ENCODE results near the gene POU4F1. TPM values are rescaled to one million over a fixed set of nuclear protein-coding genes. Genes with fewer than 3 reads are reported as not detected.
A peak's percentile ranks its signal among the peaks of the same experiment; 100 is the strongest.
"Not testable (repeated sequence)": the region's sequence is repeated elsewhere in the genome, so short reads cannot be mapped to it uniquely, and the experiment has no call there.

The POU4F1 gene, protein sequence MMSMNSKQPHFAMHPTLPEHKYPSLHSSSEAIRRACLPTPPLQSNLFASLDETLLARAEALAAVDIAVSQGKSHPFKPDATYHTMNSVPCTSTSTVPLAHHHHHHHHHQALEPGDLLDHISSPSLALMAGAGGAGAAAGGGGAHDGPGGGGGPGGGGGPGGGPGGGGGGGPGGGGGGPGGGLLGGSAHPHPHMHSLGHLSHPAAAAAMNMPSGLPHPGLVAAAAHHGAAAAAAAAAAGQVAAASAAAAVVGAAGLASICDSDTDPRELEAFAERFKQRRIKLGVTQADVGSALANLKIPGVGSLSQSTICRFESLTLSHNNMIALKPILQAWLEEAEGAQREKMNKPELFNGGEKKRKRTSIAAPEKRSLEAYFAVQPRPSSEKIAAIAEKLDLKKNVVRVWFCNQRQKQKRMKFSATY
- total RNA-seq = not detected

DNA sequence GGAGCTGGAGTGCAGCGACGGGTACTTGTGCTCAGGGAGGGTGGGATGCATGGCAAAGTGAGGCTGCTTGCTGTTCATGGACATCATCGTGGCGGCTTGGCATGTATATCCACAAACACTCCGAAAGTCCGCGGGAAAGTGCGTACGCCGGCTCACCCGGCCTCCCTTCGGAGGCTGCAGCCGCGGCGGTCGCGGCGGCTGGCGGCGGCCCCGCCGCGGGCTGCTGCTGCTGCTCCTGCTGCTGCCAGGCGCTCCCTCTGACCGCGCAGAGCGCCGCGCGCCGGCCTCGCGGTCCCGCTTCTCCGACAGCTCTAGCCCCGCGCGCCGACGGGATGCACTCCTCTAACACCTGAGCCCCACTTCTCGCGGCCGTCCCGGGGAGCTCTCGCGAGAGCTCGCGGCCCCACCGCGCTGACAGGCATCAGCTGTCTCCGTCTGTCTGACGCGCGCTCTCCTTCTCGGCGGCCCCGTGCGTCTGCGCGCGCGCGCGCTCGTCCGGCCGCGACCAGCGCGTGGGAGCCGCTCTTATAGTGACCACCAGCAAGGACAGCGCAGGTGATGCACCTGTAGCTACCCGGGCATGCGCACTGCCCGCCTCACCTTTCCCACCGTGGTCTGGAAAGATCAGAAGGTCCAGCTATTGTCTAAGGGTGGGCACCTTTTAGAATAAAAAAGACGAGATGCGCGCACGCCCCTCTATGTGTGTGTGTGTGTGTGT, at the start of gene POU4F1:
Gene POU4F1, minus strand, starts transcription at position 313 of the 718 bp plus-strand sequence. Its CDS starts 226 bp downstream, at position 87.
- intact Hi-C loops (cut with DNase I; ENCODE audit: low total_unique reads) = no loop called here
- no peak for DNase-seq
- Histone ChIP-seq H3K9me3 (no peaks in the 10 kb centered on the region), H3K27ac (no peak within 1 kb of the TSS), H3K36me3 (no peaks in the 10 kb centered on the region), H3K4me3 (peak within 1 kb of the TSS; percentile 41 to 63 (median 44)), H3K4me1 (peaks cover 4 to 11% of the 10 kb centered on the region in 2 donors), H3K27me3 (peaks cover 92 to 94% (median 92%) of the 10 kb centered on the region in 3 donors)
- TF ChIP-seq, protein P1, sequence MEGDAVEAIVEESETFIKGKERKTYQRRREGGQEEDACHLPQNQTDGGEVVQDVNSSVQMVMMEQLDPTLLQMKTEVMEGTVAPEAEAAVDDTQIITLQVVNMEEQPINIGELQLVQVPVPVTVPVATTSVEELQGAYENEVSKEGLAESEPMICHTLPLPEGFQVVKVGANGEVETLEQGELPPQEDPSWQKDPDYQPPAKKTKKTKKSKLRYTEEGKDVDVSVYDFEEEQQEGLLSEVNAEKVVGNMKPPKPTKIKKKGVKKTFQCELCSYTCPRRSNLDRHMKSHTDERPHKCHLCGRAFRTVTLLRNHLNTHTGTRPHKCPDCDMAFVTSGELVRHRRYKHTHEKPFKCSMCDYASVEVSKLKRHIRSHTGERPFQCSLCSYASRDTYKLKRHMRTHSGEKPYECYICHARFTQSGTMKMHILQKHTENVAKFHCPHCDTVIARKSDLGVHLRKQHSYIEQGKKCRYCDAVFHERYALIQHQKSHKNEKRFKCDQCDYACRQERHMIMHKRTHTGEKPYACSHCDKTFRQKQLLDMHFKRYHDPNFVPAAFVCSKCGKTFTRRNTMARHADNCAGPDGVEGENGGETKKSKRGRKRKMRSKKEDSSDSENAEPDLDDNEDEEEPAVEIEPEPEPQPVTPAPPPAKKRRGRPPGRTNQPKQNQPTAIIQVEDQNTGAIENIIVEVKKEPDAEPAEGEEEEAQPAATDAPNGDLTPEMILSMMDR (IDR thresholded peaks at IDR 0.05 in 4 of 5, conservative IDR thresholded peaks at IDR 0.05 in 1 of 5) = no peak
- TF ChIP-seq POLR2A (IDR thresholded peaks at IDR 0.05) = no peak
- in situ Hi-C loops (cut with MboI; ENCODE audit: low sequenced_read_pairs in 4 of 4) = no loop called here
- ATAC-seq = no peak

DNA sequence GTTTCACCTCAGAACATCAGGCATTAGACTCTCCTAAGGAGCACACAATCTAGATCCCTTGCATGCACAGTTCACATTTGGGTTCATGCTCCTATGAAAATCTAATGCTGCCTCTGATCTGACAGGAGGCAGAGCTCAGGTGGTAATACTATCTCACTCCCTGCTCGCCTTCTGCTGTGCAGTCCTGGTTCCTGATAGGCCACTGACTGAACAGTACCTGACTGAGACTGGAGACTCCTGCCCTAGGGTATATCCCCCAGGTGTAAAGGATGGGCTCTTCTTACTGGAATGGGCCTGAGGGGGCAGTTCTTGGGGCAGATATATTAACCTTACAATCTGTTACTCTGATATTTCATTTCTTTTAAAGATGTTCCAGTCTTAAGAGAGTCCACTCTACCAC, 49.3 kb upstream of the POU4F1 start:
- intact Hi-C loops (cut with DNase I; ENCODE audit: low total_unique reads) = no loop called here
- H3K36me3 ChIP-seq = no peaks in the 10 kb centered on the region
- in situ Hi-C loops (cut with MboI; ENCODE audit: low sequenced_read_pairs in 4 of 4) = no loop called here
- H3K27me3 ChIP-seq = no peaks in the 10 kb centered on the region
- H3K4me3 ChIP-seq = no peak overlapping the region
- DNase-seq (no peak), ATAC-seq (no peak)
- H3K27ac ChIP-seq = no peak overlapping the region
- TF ChIP-seq POLR2A (IDR thresholded peaks at IDR 0.05) = no peak
- H3K9me3 ChIP-seq = no peaks in the 10 kb centered on the region
- peaks cover 24 to 30% of the 10 kb centered on the region in 2 donors for H3K4me1 ChIP-seq

DNA sequence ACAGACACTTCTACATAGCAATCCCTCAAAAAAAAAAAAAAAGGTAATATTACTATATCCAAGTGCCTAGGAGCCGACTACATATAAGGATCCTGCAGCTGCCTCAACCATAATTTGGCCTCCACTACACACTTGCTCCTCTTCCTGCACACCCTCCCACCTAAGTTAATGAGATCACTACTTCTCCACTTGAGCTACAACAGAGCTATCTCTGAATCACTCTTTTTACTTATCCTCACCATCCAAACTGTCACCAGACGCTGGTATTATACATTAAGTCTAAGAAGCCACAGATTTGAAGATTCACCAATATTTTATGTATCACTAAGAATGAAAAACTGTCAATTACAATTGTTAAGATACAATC, 47.3 kb upstream of the POU4F1 start:
- in situ Hi-C loops (cut with MboI; ENCODE audit: low sequenced_read_pairs in 4 of 4) = no loop called here

DNA sequence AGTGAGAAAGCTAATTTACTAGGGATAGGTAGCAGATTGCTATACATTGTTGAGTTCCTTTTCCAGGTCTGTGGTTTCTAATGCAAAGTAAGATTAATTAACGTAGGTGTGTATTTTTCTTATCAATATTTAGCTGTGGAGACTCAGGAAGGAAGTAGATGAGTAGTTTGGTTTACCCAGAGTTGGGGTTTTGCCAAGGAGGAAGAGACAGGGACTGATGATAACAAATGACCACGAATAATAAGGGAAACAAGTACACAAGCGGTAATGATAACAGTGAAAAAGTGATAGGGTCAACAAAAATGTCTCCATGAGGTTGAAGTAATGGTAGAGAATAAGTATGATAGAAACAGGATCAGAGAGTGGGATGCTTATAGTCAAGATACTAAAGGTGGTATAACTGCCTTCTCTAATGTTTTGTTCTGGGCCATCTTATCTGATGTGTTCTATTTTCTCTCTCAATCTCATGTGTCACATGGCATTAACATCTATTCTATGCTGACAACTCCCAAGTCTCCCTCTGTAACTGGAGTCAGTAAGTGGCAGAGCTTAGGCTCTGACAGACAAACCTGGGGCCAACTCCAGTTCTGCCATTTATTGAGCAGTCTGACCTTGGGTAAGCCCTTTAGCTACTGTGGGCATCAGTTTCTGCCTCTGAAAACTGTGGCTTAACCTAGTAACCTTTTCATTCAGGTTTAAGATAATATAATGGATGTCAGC, 46.8 kb upstream of the POU4F1 start:
- Histone ChIP-seq H3K9me3 (no peaks in the 10 kb centered on the region), H3K4me3 (no peak overlapping the region), H3K27me3 (no peaks in the 10 kb centered on the region), H3K27ac (no peak overlapping the region), H3K4me1 (peaks cover 18 to 21% of the 10 kb centered on the region in 2 donors), H3K36me3 (no peaks in the 10 kb centered on the region)
- DNase-seq (no peak), ATAC-seq (no peak)
- TF ChIP-seq, protein P1 (IDR thresholded peaks at IDR 0.05 in 4 of 5, conservative IDR thresholded peaks at IDR 0.05 in 1 of 5) = no peak
- TF ChIP-seq POLR2A (IDR thresholded peaks at IDR 0.05) = no peak
- in situ Hi-C loops (cut with MboI; ENCODE audit: low sequenced_read_pairs in 4 of 4) (no loop called here), intact Hi-C loops (cut with DNase I; ENCODE audit: low total_unique reads) (no loop called here)

More for the DNA sequence above, 47.3 kb upstream of the POU4F1 start:
- Histone ChIP-seq H3K4me3 (no peak overlapping the region), H3K36me3 (no peaks in the 10 kb centered on the region), H3K27ac (no peak overlapping the region), H3K27me3 (no peaks in the 10 kb centered on the region), H3K9me3 (no peaks in the 10 kb centered on the region), H3K4me1 (peaks cover 18 to 21% of the 10 kb centered on the region in 2 donors)
- no peak for ATAC-seq
- intact Hi-C loops (cut with DNase I; ENCODE audit: low total_unique reads) = no loop called here
- no peak for DNase-seq
- TF ChIP-seq POLR2A (IDR thresholded peaks at IDR 0.05) = no peak

DNA sequence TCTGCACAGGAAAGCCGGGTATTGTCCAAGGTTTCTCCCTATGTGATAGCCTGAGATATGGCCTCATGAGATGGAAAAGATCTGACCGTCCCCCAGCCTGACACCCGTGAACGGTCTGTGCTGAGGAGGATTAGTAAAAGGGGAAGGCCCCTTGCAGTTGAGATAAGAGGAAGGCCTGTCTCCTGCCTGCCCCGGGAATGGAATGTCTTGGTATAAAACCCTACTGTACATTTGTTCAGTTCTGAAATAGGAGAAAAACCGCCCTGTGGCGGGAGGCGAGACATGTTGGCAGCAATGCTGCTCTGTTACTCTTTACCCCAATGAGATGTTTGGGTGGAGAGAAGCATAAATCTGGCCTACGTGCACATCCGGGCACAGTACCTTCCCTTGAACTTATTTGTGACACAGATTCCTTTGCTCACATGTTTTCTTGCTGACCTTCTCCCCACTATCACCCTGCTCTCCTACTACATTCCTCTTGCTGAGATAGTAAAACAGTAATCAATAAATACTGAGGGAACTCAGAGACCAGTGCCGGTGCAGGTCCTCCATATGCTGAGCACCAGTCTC, 43.8 kb upstream of the POU4F1 start:
- intact Hi-C loops (cut with DNase I; ENCODE audit: low total_unique reads); H3K27ac ChIP-seq; DNase-seq; in situ Hi-C loops (cut with MboI; ENCODE audit: low sequenced_read_pairs in 4 of 4); H3K9me3 ChIP-seq; H3K4me3 ChIP-seq; ATAC-seq; H3K36me3 ChIP-seq; H3K27me3 ChIP-seq: not testable (repeated sequence)
- peaks cover 17 to 18% of the 10 kb centered on the region in 2 donors for H3K4me1 ChIP-seq

Data from gastrocnemius medialis (tissue), 4 donors.